ENCODE data around the gene GNAT1. TPM values are rescaled to one million over a fixed set of nuclear protein-coding genes. Genes with fewer than 3 reads are reported as not detected.

GNAT1 gene
- total and polyA plus RNA-seq, 2 of the 13 experiments (the other 11 are each of a cell fraction or from before 2014, with no cell fraction given): 0.15 TPM; not detected in 1

GRCh38 chr3:50150404-50150750, 41.0 kb upstream of the GNAT1 start (continued):
- TF ChIP-seq ETV5 (CRISPR knock-in tag; IDR thresholded peaks at IDR 0.05; ENCODE audit: borderline replicate concordance): peak; percentile 3; the same call in 1 of the 2 replicates
- TF ChIP-seq ZNF317 (CRISPR knock-in tag; IDR thresholded peaks at IDR 0.05): 0 out of 2 replicates have a peak, but pooled peaks have one; percentile 40
- TF ChIP-seq ZNF777 (CRISPR knock-in tag; IDR thresholded peaks at IDR 0.05): no peak
- no peak for TF ChIP-seq KLF13 (CRISPR knock-in tag; IDR thresholded peaks at IDR 0.05)
- TF ChIP-seq ZNF549 (CRISPR knock-in tag; IDR thresholded peaks at IDR 0.05): no peak
- TF ChIP-seq ZBTB38 (CRISPR knock-in tag; IDR thresholded peaks at IDR 0.05): no peak
- TF ChIP-seq ZNF343 (CRISPR knock-in tag; IDR thresholded peaks at IDR 0.05): peak; percentile 16; the same call in 1 of the 2 replicates
- 0 out of 2 replicates have a peak, but pooled peaks have one; percentile 23 for TF ChIP-seq ZNF275 (CRISPR knock-in tag; IDR thresholded peaks at IDR 0.05; ENCODE audit: borderline replicate concordance)
- TF ChIP-seq ZGPAT (CRISPR knock-in tag; IDR thresholded peaks at IDR 0.05): no peak
- TF ChIP-seq ASH2L (IDR thresholded peaks at IDR 0.05; ENCODE audit: insufficient read length, low read depth, low read length): no peak
- TF ChIP-seq ZNF414 (CRISPR knock-in tag; IDR thresholded peaks at IDR 0.05): no peak

Data from HepG2 (cell line).